Chondrocyte (in vitro differentiated cells): ENCODE results near the gene ANKH. TPM values are rescaled to one million over a fixed set of nuclear protein-coding genes. Genes with fewer than 3 reads are reported as not detected.
"Not testable (repeated sequence)": the region's sequence is repeated elsewhere in the genome, so short reads cannot be mapped to it uniquely, and the experiment has no call there.

Experiments
- DNase-seq: peaks from one replicate; pipeline ENCODE4 v3.0.0; 2021; ENCODE audit warnings: mixed read lengths, low spot score
- H3K27ac Mint-ChIP-seq: one replicate; pipeline ENCODE4 v1.8.0; 2021; ENCODE audit warnings: mild to moderate bottlenecking, moderate library complexity, mixed read lengths; ENCODE audit not compliant: unreplicated experiment
- H3K27me3 Mint-ChIP-seq: 2 replicates; pipeline ENCODE4 v1.8.0; 2021; ENCODE audit warnings: low read depth, mixed read lengths
- H3K36me3 Mint-ChIP-seq: 2 replicates; pipeline ENCODE4 v1.8.0; 2021; ENCODE audit warnings: low read depth, mixed read lengths
- H3K4me1 Mint-ChIP-seq: 2 replicates; pipeline ENCODE4 v1.8.0; 2021; ENCODE audit warnings: low read depth, mild to moderate bottlenecking, mixed read lengths
- H3K4me3 Mint-ChIP-seq: one replicate; pipeline ENCODE4 v1.8.0; 2021; ENCODE audit warnings: mild to moderate bottlenecking, moderate library complexity, mixed read lengths; ENCODE audit not compliant: unreplicated experiment
- H3K9me3 Mint-ChIP-seq: 2 replicates; pipeline ENCODE4 v1.8.0; 2021; ENCODE audit warnings: low read depth, mixed read lengths
- total RNA-seq: library from RNA; stranded (reverse); gene quantifications from 3 replicates; pipeline ENCODE4 v1.2.1, GENCODE V29; 2021
- TF ChIP-seq, protein P1 (sequence below): fragments of 200-600 bp; sonication (generic); IDR thresholded peaks from 2 replicates; pipeline ENCODE4 v1.5.0; 2021; ENCODE audit warnings: antibody characterized with exemption, mild to moderate bottlenecking, moderate library complexity

ANKH gene
- total RNA-seq, 1 donor from 2014 or later: 114 TPM

DNA sequence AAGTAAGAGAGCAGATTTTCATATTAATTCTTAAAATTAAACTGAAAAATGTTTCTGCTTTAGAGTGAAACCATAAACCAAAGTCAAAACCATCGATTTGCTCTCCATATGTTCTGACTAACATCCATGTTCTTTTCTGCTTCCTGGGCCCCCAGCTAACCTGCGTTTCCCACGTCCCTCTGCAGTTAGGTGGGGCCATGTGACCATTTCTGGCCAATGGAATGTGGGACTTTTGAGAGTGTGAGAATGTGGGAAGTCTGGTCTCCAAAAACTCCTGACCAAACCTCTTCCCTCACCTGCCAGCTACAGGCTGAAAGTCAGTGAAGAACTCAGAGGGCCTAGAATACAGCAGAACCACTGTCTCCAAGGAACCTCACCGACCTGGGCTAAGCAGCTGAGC, 44.9 kb downstream of the ANKH start:
- no peaks in the 10 kb centered on the region for H3K9me3 Mint-ChIP-seq
- peaks cover 64% of the 10 kb centered on the region for H3K4me1 Mint-ChIP-seq
- TF ChIP-seq, protein P1, sequence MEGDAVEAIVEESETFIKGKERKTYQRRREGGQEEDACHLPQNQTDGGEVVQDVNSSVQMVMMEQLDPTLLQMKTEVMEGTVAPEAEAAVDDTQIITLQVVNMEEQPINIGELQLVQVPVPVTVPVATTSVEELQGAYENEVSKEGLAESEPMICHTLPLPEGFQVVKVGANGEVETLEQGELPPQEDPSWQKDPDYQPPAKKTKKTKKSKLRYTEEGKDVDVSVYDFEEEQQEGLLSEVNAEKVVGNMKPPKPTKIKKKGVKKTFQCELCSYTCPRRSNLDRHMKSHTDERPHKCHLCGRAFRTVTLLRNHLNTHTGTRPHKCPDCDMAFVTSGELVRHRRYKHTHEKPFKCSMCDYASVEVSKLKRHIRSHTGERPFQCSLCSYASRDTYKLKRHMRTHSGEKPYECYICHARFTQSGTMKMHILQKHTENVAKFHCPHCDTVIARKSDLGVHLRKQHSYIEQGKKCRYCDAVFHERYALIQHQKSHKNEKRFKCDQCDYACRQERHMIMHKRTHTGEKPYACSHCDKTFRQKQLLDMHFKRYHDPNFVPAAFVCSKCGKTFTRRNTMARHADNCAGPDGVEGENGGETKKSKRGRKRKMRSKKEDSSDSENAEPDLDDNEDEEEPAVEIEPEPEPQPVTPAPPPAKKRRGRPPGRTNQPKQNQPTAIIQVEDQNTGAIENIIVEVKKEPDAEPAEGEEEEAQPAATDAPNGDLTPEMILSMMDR: no peak
- H3K4me3 Mint-ChIP-seq: no peak overlapping the region
- H3K27me3 Mint-ChIP-seq: no peaks in the 10 kb centered on the region
- no peak for DNase-seq
- H3K36me3 Mint-ChIP-seq: peaks cover 1% of the 10 kb centered on the region
- no peak overlapping the region for H3K27ac Mint-ChIP-seq

DNA sequence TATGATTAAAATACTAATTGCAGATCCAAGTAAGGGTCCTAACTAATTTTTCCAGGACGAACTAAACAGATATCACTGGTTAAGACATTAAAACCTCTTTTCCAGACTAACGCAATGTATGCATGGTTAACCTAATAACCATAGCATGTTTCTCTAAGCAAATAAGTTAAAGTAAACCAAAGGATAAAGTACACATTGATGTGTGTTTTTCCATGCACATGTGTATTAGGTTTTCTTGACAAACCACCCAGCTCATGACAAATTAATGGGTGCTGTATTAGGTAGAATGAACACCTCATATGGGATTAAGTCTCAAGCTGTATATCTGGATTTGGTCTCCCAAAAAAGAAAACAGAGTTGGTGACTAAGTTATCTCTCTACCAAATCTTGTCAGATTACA, 45.6 kb downstream of the ANKH start:
- Mint-ChIP-seq H3K36me3 (peaks cover 1% of the 10 kb centered on the region), H3K9me3 (no peaks in the 10 kb centered on the region), H3K4me1 (peaks cover 64% of the 10 kb centered on the region), H3K27ac (no peak overlapping the region), H3K27me3 (no peaks in the 10 kb centered on the region), H3K4me3 (no peak overlapping the region)
- TF ChIP-seq, protein P1: no peak
- no peak for DNase-seq

DNA sequence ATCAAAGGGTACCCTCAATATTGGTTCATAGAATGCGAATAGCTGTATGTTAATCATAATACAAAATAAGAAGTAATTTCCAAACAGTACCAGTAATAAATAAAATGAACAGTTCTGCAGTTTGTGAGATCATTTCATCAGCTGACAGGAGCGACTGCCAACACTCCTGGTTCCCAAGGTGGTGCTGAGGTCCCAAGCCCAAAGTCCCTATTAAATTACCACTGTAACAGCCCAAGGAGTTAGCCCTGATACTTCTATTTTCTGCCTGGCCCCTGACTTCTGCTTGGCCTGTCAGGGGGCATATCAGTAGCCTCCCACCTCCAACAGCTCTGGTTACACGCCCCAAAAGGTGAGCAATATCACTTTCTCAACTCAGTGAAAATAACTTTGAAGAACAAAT, 47.1 kb downstream of the ANKH start:
- TF ChIP-seq, protein P1: no peak
- Mint-ChIP-seq H3K4me1 (peaks cover 59% of the 10 kb centered on the region), H3K9me3 (no peaks in the 10 kb centered on the region), H3K4me3 (no peak overlapping the region), H3K27ac (no peak overlapping the region), H3K36me3 (peaks cover 1% of the 10 kb centered on the region), H3K27me3 (no peaks in the 10 kb centered on the region)
- DNase-seq: no peak

DNA sequence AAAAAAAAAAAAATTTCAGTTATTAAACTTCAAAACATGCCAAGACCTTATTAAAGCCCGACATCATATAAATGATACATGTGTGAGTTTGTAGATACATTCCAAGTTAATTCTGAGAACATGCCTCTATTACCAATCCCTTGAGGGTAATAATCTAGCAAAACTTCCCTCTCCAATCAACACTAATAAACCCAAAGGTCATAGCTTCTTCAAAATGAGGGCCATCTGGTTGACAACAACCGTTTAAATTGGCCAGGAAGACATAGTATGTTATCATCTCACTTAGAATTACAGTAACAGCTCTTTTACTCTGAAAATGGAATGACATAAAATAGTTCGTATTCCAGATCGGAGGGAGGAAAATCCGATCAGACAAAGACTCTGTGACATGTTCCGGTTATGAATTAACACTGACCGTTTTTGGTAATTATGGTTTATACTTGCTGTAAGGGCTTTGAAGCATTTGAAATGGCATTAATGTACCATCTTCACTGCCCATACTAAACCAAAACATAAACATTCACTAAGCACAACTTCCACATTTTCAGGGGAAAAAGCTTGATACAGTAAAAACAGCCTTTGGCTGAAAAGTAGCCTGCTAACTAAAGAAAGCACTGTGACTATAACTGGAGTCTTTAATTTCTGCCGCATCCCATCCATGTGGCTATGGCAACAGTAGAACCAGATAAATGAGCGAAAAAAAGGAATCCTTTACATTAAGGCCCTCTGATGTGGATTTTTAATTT, 50.3 kb downstream of the ANKH start:
- no peak for DNase-seq
- H3K27ac Mint-ChIP-seq: peak overlapping the region; percentile 27
- peaks cover 2% of the 10 kb centered on the region for H3K36me3 Mint-ChIP-seq
- no peaks in the 10 kb centered on the region for H3K9me3 Mint-ChIP-seq
- H3K4me3 Mint-ChIP-seq: no peak overlapping the region
- peaks cover 63% of the 10 kb centered on the region for H3K4me1 Mint-ChIP-seq
- no peaks in the 10 kb centered on the region for H3K27me3 Mint-ChIP-seq
- TF ChIP-seq, protein P1: no peak

DNA sequence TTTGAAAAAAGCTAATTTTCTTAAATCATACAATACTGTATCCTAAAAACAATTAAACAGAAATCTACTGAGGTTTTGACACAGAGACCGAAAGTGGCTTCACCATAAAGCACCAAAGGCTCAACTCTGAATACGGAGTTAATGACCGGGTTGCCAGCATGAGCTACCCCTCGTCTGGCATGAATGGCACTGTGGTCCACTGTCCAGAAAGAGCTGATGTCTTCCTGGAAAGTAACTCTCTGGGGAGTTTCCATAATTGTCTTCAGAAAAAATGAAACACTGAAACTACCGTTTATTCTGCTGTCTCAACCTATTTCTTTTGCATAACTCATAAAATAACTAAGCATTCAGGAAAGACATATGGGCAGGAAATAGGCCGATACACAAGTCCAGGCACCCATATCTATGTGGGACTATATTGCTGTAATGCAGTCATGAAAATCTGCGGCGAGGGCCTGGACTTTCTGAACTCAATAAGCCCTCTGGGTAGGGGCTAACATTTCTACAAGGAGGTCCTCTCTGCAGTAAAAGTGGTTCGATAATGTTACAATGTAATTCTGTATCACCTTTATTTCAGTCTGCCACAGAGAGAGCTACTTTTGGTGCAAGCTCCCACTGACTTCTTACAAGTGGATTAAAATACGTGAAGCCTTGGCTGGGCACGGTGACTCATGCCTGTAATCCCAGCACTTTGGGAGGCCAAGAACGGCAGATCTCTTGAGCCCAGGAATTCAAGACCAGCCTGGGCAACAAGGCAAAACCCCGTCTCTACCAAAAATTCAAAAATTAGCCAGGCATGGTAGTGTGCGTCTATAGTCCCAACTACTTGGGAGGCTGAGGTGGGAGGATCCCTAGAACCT, 52.4 kb downstream of the ANKH start:
- H3K9me3 Mint-ChIP-seq: no peaks in the 10 kb centered on the region
- TF ChIP-seq, protein P1: no peak
- no peaks in the 10 kb centered on the region for H3K27me3 Mint-ChIP-seq
- peaks cover 2% of the 10 kb centered on the region for H3K36me3 Mint-ChIP-seq
- H3K27ac Mint-ChIP-seq: no peak overlapping the region
- no peak for DNase-seq
- peaks cover 69% of the 10 kb centered on the region for H3K4me1 Mint-ChIP-seq
- no peak overlapping the region for H3K4me3 Mint-ChIP-seq

DNA sequence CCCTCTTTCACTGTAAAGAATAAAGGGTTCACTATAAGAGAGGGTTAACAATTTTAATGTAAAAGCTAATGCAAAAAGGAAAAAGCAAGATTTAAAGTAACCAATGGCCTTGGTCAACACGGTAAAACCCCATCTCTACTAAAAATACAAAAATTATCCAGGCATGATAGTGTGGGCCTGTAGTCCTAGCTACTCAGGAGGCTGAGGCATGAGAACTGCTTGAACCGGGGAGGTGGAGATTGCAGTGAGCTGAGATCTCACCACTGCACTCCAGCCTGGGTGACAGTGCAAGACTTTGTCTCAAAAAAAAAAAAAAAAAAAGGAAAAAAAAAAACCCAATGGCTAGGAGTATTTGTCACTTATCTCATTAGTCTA, 53.8 kb downstream of the ANKH start:
- peaks cover 68% of the 10 kb centered on the region for H3K4me1 Mint-ChIP-seq
- H3K9me3 Mint-ChIP-seq, H3K4me3 Mint-ChIP-seq, H3K27me3 Mint-ChIP-seq, DNase-seq, H3K36me3 Mint-ChIP-seq, H3K27ac Mint-ChIP-seq: not testable (repeated sequence)
